GM12878 (cell line): ENCODE results near the gene MOCOS. TPM values are rescaled to one million over a fixed set of nuclear protein-coding genes. Genes with fewer than 3 reads are reported as not detected.

ENCODE experiments used
- ATAC-seq: fragments of 200-7000 bp; cut with Tn5 transposase; 3 replicates; pipeline ENCODE4 v1.9.1; 2020; ENCODE audit warnings: mild to moderate bottlenecking, moderate library complexity
- BruUV-seq: library from RNA; stranded (reverse); fragments of 400-500 nt; replicated peaks from 2 replicates; lab custom pipeline; 2021; lab: Mats Ljungman, UMichigan
- CTCF ChIA-PET: fragments of 300-600 bp; sonication (Branson Sonifier 250); formaldehyde crosslinking; extraction: SDS; loops from one replicate; lab custom pipeline; 2021; ENCODE audit warnings: inconsistent platforms; lab: Yijun Ruan, JAX
- POLR2A ChIA-PET: fragments of 350-600 bp; formaldehyde crosslinking; extraction: SDS; loops from one replicate; lab custom pipeline; 2021; ENCODE audit warnings: inconsistent platforms; lab: Charles Lee
- RAD21 ChIA-PET: fragments of 300-600 bp; sonication (Branson Sonifier 250); formaldehyde crosslinking; loops from one replicate; lab custom pipeline; 2023; ENCODE audit warnings: antibody characterized with exemption; ENCODE audit not compliant: unreplicated experiment; lab: Charles Lee
- SMC1A ChIA-PET: fragments of 300-600 bp; sonication (Branson Sonifier 250); formaldehyde crosslinking; loops from one replicate; lab custom pipeline; 2023; ENCODE audit not compliant: unreplicated experiment, uncharacterized antibody; lab: Charles Lee
- DNase-seq: peaks from one replicate; pipeline ENCODE4 v3.0.0-alpha.2; 2011; ENCODE audit warnings: low read depth, low spot score
- FAIRE-seq: peaks from 3 replicates; lab custom pipeline; 2011; peaks lifted over from hg19 to GRCh38; lab: Jason Lieb, UNC
- H2AFZ ChIP-seq: 2 replicates; pipeline ENCODE4 v1.6.0; 2011; ENCODE audit warnings: low read depth, low read length, control low read depth; ENCODE audit not compliant: control insufficient read depth
- H3K27ac ChIP-seq: 2 replicates; pipeline ENCODE4 v1.5.1; 2011; ENCODE audit warnings: control low read depth; ENCODE audit not compliant: control insufficient read depth, insufficient read depth
- H3K27me3 ChIP-seq, 2 experiments: replicated peaks in 1 of 2; 2 replicates each; pipeline versions ENCODE4 v1.6.0 to v1.6.1; 2011; ENCODE audit warnings: low read length in 1 of 2; ENCODE audit not compliant: control insufficient read depth in 2 of 2, insufficient read depth in 2 of 2
- H3K36me3 ChIP-seq, 2 experiments: 2 replicates each; pipeline ENCODE4 v1.5.1; 2011; ENCODE audit warnings: low read length in 1 of 2; ENCODE audit not compliant: control insufficient read depth in 2 of 2, insufficient read depth in 2 of 2
- H3K4me1 ChIP-seq: 2 replicates; pipeline ENCODE4 v1.6.1; 2011; ENCODE audit warnings: mild to moderate bottlenecking, low read length, moderate library complexity, mixed read lengths; ENCODE audit not compliant: control insufficient read depth, insufficient read depth
- H3K4me2 ChIP-seq: 2 replicates; pipeline ENCODE4 v1.6.0; 2011; ENCODE audit warnings: control low read depth; ENCODE audit not compliant: control insufficient read depth, insufficient read depth
- H3K4me3 ChIP-seq: fragments of 200-600 bp; sonication (generic); 2 replicates; pipeline ENCODE4 v1.5.1; 2016
- H3K79me2 ChIP-seq: 2 replicates; pipeline ENCODE4 v1.6.0; 2011; ENCODE audit warnings: low read length; ENCODE audit not compliant: control insufficient read depth, insufficient read depth
- H3K9ac ChIP-seq: 2 replicates; pipeline ENCODE4 v1.8.0; 2011; ENCODE audit warnings: low read length, control low read depth, mixed read lengths; ENCODE audit not compliant: control insufficient read depth, insufficient read depth
- H3K9me3 ChIP-seq: replicated peaks from 3 replicates; pipeline ENCODE4 v1.5.1; 2011; ENCODE audit warnings: mild to moderate bottlenecking, low read length; ENCODE audit not compliant: control insufficient read depth, insufficient read depth
- H4K20me1 ChIP-seq: 2 replicates; pipeline ENCODE4 v1.6.0; 2011; ENCODE audit not compliant: control insufficient read depth, insufficient read depth
- FOXK2 ChIP-seq: fragments of 450-650 bp; IDR thresholded peaks from 2 replicates; pipeline ENCODE4 v1.6.1; 2017; ENCODE audit warnings: mild to moderate bottlenecking, moderate library complexity
- MTA3 ChIP-seq: IDR thresholded peaks from 2 replicates; pipeline ENCODE4 v1.6.1; 2012; ENCODE audit warnings: low read length, inconsistent platforms, borderline replicate concordance
- NR2C2 ChIP-seq: IDR thresholded peaks from 2 replicates; pipeline ENCODE4 v1.6.1; 2011; ENCODE audit warnings: borderline replicate concordance, low read depth; ENCODE audit not compliant: control insufficient read depth, insufficient read length
- PKNOX1 ChIP-seq: fragments of 450-650 bp; IDR thresholded peaks from 2 replicates; pipeline ENCODE4 v1.6.1; 2016; ENCODE audit warnings: mild to moderate bottlenecking
- RB1 ChIP-seq: fragments of 450-650 bp; formaldehyde crosslinking; IDR thresholded peaks from 2 replicates; pipeline ENCODE4 v1.6.1; 2017; ENCODE audit warnings: mild to moderate bottlenecking, borderline replicate concordance
- SIX5 ChIP-seq: IDR thresholded peaks from 2 replicates; pipeline ENCODE4 v1.6.1; 2011; ENCODE audit warnings: mild to moderate bottlenecking, low read depth, low read length, moderate library complexity; ENCODE audit not compliant: severe bottlenecking
- SUZ12 ChIP-seq: fragments of 200-600 bp; sonication (generic); IDR thresholded peaks from one replicate; pipeline ENCODE4 v1.6.1; 2018; ENCODE audit warnings: antibody characterized with exemption, mild to moderate bottlenecking; ENCODE audit not compliant: unreplicated experiment
- WRNIP1 ChIP-seq: IDR thresholded peaks from 2 replicates; pipeline ENCODE4 v1.6.1; 2011; ENCODE audit warnings: low read depth, low read length, improper control_type of control experiment, borderline replicate concordance
- WGBS: methylation state at CpG from one replicate; pipeline ENCODE4 v1.1.6; 2016; ENCODE audit warnings: low lambda C conversion rate; ENCODE audit not compliant: insufficient replicate concordance, insufficient coverage; ENCODE audit errors: missing lambda C conversion rate; 5-methylcytosine and 5-hydroxymethylcytosine counted together
- in situ Hi-C: fragments of 300-500 bp; cut with MboI; formaldehyde crosslinking; loops from 9 replicates; pipeline ENCODE4 v1.14.3; 2018; ENCODE audit warnings: mixed read lengths
- intact Hi-C: fragments of 100-400 bp; cut with micrococcal nuclease; formaldehyde crosslinking; loops from one replicate; pipeline ENCODE4 v1.14.2; 2022; ENCODE audit not compliant: unreplicated experiment
- polyA plus RNA-seq, 11 experiments: library from polyadenylated mRNA; depleted of rRNA in 4 of 11; unstranded in 6 of 11; stranded (reverse) in 5 of 11; fragments of >200 nt; fragmentation: Nextera tagmentation in 4 of 11; fragmentation: Illumina TruSeq in 1 of 11; extraction: Ambion mirVana in 4 of 11; extraction: Trizol in 1 of 11; gene quantifications; 1 replicate in 1 of 11; 2 replicates in 10 of 11; pipeline versions ENCODE4 v1.2.1 to v1.2.3, GENCODE V29; 2011 to 2016; ENCODE audit warnings: inconsistent platforms in 2 of 11, missing spikeins in 2 of 11, low read depth in 1 of 11
- total RNA-seq, 4 experiments: library from RNA; depleted of rRNA in 3 of 4; stranded (reverse); fragments of >200 nt in 3 of 4; fragmentation: Illumina TruSeq in 1 of 4; extraction: Trizol in 1 of 4; gene quantifications; 2 replicates each; pipeline versions ENCODE4 v1.2.1 to v1.2.3, GENCODE V29; 2013 to 2021
- TF ChIP-seq, protein P1 (sequence below): fragments of 450-650 bp; formaldehyde crosslinking; IDR thresholded peaks from 2 replicates; pipeline ENCODE4 v1.4.0; 2020; ENCODE audit warnings: mild to moderate bottlenecking, moderate library complexity

MOCOS gene
- total and polyA plus RNA-seq, 10 of the 15 experiments (the other 5 are each of a cell fraction or from before 2014, with no cell fraction given) = 0.16 to 0.56 (median 0.33) TPM

GRCh38 chr18:36250827-36251226 lies 63.5 kb downstream of the MOCOS start:
- RAD21 ChIA-PET = interaction anchor here (0.9 kb wide), 1 partner anchor 16 kb away, joined by 3 read pairs; no protein-coding TSS in a partner anchor
- Histone ChIP-seq H3K4me3 (no peak overlapping the region), H2AFZ (no peak overlapping the region), H3K79me2 (no peaks in the 10 kb centered on the region), H3K9ac (no peak overlapping the region), H3K9me3 (no peaks in the 10 kb centered on the region; the same call in 2 of the 3 replicates), H3K4me2 (no peak overlapping the region), H3K36me3 (no peaks in the 10 kb centered on the region), H4K20me1 (no peaks in the 10 kb centered on the region), H3K4me1 (no peaks in the 10 kb centered on the region), H3K27ac (no peak overlapping the region), H3K27me3 (no peaks in the 10 kb centered on the region)
- CTCF ChIA-PET = interaction anchor here (0.6 kb wide), 1 partner anchor 42 kb away, joined by 3 read pairs; no protein-coding TSS in a partner anchor
- BruUV-seq = no TSS peak
- WGBS = 13% methylated on average over 2 of the region's 2 CpGs
- in situ Hi-C loops (no loop called here), intact Hi-C loops (no loop called here)
- TF ChIP-seq FOXK2 (no peak), WRNIP1 (no peak)
- DNase-seq (no peak), FAIRE-seq (no peak), ATAC-seq (no peak)
- POLR2A ChIA-PET = interaction anchor here (0.6 kb wide), 1 partner anchor 430 kb away, joined by 3 read pairs; no protein-coding TSS in a partner anchor
- SMC1A ChIA-PET = interaction anchor here (0.9 to 1.2 kb wide), 2 partner anchors 7 to 33 kb away, joined by 3 read pairs; no protein-coding TSS in a partner anchor

GRCh38 chr18:36255072-36255698 lies 67.9 kb downstream of the MOCOS start:
- RAD21 ChIA-PET = no interaction called here
- Histone ChIP-seq H3K4me1 (no peaks in the 10 kb centered on the region), H2AFZ (no peak overlapping the region), H3K36me3 (no peaks in the 10 kb centered on the region), H3K27me3 (no peaks in the 10 kb centered on the region), H3K4me3 (no peak overlapping the region), H3K9ac (no peak overlapping the region), H4K20me1 (no peaks in the 10 kb centered on the region), H3K9me3 (no peaks in the 10 kb centered on the region), H3K4me2 (no peak overlapping the region), H3K27ac (no peak overlapping the region), H3K79me2 (no peaks in the 10 kb centered on the region)
- FAIRE-seq (no peak), DNase-seq (no peak), ATAC-seq (no peak)
- CTCF ChIA-PET = interaction anchor here (0.7 kb wide), 2 partner anchors 10 to 121 kb away, joined by 3 to 5 read pairs; no protein-coding TSS in a partner anchor
- no TSS peak for BruUV-seq
- intact Hi-C loops = no loop called here
- SMC1A ChIA-PET = interaction anchor here (1.4 kb wide), 1 partner anchor 9 kb away, joined by 3 read pairs; no protein-coding TSS in a partner anchor
- WGBS = 44% methylated on average over 10 of the region's 10 CpGs
- in situ Hi-C loops = no loop called here
- POLR2A ChIA-PET = no interaction called here
- no peak for TF ChIP-seq SIX5
- no peak for TF ChIP-seq NR2C2
- no peak for TF ChIP-seq MTA3
- TF ChIP-seq, protein P1, sequence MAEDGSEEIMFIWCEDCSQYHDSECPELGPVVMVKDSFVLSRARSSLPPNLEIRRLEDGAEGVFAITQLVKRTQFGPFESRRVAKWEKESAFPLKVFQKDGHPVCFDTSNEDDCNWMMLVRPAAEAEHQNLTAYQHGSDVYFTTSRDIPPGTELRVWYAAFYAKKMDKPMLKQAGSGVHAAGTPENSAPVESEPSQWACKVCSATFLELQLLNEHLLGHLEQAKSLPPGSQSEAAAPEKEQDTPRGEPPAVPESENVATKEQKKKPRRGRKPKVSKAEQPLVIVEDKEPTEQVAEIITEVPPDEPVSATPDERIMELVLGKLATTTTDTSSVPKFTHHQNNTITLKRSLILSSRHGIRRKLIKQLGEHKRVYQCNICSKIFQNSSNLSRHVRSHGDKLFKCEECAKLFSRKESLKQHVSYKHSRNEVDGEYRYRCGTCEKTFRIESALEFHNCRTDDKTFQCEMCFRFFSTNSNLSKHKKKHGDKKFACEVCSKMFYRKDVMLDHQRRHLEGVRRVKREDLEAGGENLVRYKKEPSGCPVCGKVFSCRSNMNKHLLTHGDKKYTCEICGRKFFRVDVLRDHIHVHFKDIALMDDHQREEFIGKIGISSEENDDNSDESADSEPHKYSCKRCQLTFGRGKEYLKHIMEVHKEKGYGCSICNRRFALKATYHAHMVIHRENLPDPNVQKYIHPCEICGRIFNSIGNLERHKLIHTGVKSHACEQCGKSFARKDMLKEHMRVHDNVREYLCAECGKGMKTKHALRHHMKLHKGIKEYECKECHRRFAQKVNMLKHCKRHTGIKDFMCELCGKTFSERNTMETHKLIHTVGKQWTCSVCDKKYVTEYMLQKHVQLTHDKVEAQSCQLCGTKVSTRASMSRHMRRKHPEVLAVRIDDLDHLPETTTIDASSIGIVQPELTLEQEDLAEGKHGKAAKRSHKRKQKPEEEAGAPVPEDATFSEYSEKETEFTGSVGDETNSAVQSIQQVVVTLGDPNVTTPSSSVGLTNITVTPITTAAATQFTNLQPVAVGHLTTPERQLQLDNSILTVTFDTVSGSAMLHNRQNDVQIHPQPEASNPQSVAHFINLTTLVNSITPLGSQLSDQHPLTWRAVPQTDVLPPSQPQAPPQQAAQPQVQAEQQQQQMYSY (CRISPR knock-in tag) = no peak
- no peak for TF ChIP-seq PKNOX1
- TF ChIP-seq SUZ12 = no peak
- no peak for TF ChIP-seq RB1
